Measurements from ENCODE around the gene SHROOM3. TPM values are rescaled to one million over a fixed set of nuclear protein-coding genes. Genes with fewer than 3 reads are reported as not detected.

The SHROOM3 gene
- total RNA-seq, 4 donors from 2014 or later = 52.0 to 444 (median 364) TPM

GRCh38 chr4:76591992-76592391 is 157.0 kb downstream of the SHROOM3 start:
- no peak for TF ChIP-seq POLR2A (IDR thresholded peaks at IDR 0.05)
- TF ChIP-seq, protein P1, sequence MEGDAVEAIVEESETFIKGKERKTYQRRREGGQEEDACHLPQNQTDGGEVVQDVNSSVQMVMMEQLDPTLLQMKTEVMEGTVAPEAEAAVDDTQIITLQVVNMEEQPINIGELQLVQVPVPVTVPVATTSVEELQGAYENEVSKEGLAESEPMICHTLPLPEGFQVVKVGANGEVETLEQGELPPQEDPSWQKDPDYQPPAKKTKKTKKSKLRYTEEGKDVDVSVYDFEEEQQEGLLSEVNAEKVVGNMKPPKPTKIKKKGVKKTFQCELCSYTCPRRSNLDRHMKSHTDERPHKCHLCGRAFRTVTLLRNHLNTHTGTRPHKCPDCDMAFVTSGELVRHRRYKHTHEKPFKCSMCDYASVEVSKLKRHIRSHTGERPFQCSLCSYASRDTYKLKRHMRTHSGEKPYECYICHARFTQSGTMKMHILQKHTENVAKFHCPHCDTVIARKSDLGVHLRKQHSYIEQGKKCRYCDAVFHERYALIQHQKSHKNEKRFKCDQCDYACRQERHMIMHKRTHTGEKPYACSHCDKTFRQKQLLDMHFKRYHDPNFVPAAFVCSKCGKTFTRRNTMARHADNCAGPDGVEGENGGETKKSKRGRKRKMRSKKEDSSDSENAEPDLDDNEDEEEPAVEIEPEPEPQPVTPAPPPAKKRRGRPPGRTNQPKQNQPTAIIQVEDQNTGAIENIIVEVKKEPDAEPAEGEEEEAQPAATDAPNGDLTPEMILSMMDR (IDR thresholded peaks at IDR 0.05) = no peak
- H3K4me1 ChIP-seq = peaks cover 0 to 28% (median 0%) of the 10 kb centered on the region in 4 donors
- H3K9me3 ChIP-seq = no peaks in the 10 kb centered on the region
- H3K27ac ChIP-seq = peak overlapping the region in 1 of 4 donors; percentile 2
- H3K36me3 ChIP-seq = no peaks in the 10 kb centered on the region
- no peak overlapping the region for H3K4me3 ChIP-seq
- no peak for DNase-seq
- H3K27me3 ChIP-seq = no peaks in the 10 kb centered on the region

- TF ChIP-seq, protein P1 (IDR thresholded peaks at IDR 0.05) = no peak
- TF ChIP-seq POLR2A (IDR thresholded peaks at IDR 0.05) = no peak
- Histone ChIP-seq H3K4me3 (no peak overlapping the region), H3K4me1 (peaks cover 0 to 28% (median 0%) of the 10 kb centered on the region in 4 donors), H3K27ac (peak overlapping the region in 2 of 4 donors; percentile 2 to 81), H3K27me3 (no peaks in the 10 kb centered on the region), H3K36me3 (no peaks in the 10 kb centered on the region), H3K9me3 (no peaks in the 10 kb centered on the region)
- DNase-seq = no peak
Measured at GRCh38 chr4:76592460-76592859, 157.4 kb downstream of the SHROOM3 start.

DNA sequence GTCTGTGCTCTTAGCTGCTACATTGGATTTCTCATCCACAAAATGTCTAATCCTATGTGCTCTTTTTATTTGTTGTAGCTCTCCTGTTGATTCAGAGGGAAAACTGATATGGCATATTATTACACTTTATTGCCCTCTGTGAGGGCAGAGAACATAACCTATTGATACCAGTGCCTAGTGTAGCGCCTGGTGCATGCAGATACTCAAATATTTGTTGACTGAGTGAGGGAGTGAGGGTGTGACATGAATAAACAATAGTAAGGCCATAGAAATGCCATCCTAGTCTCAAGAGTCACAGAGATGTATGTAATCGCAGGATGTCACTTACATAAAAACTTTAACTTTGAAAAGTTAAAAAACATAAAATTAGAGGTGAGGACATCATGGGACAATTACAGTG is 159.1 kb downstream of the SHROOM3 start:
- no peak for TF ChIP-seq POLR2A (IDR thresholded peaks at IDR 0.05)
- TF ChIP-seq, protein P1 (IDR thresholded peaks at IDR 0.05) = peak in 1 of 6 experiments; percentile 6
- Histone ChIP-seq H3K9me3 (no peaks in the 10 kb centered on the region), H3K4me3 (no peak overlapping the region), H3K36me3 (no peaks in the 10 kb centered on the region), H3K4me1 (peaks cover 0 to 32% (median 0%) of the 10 kb centered on the region in 4 donors), H3K27ac (peak overlapping the region in 3 of 4 donors; percentile 42 to 81 (median 74)), H3K27me3 (no peaks in the 10 kb centered on the region)
- DNase-seq = peak in 1 of 3 donors; percentile 63

DNA sequence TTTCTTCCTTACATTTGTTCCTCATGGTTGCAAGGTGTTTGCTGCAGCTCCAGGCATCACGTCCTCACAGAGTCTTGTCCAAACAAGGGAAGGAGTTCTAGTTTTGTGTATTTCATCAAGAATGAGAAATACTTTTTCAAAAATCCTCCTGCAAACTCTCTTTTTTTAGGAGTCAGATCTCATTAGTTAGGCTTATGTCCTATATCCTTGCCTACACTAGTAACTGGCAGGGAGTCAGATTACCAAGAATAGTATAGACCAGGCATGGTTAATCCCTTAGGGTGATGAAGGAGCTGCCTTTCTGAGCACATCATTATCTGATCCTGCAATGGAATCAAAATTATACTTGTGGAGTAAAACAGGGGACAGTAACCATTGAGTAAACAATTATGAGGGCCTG is 160.4 kb downstream of the SHROOM3 start:
- peaks cover 0 to 30% (median 0%) of the 10 kb centered on the region in 4 donors for H3K4me1 ChIP-seq

GRCh38 chr4:76596713-76597112 is 161.7 kb downstream of the SHROOM3 start:
- H3K9me3 ChIP-seq = no peaks in the 10 kb centered on the region
- H3K27ac ChIP-seq = peak overlapping the region in 1 of 4 donors; percentile 81
- DNase-seq = peak in 1 of 3 donors; percentile 66
- TF ChIP-seq, protein P1 (IDR thresholded peaks at IDR 0.05) = no peak
- no peak for TF ChIP-seq POLR2A (IDR thresholded peaks at IDR 0.05)
- H3K4me3 ChIP-seq = no peak overlapping the region
- H3K27me3 ChIP-seq = no peaks in the 10 kb centered on the region
- peaks cover 0 to 30% (median 0%) of the 10 kb centered on the region in 4 donors for H3K4me1 ChIP-seq
- H3K36me3 ChIP-seq = no peaks in the 10 kb centered on the region

More for the DNA sequence above, 160.4 kb downstream of the SHROOM3 start:
- no peak for DNase-seq
- no peaks in the 10 kb centered on the region for H3K36me3 ChIP-seq
- peak overlapping the region in 2 of 4 donors; percentile 74 to 81 for H3K27ac ChIP-seq
- no peaks in the 10 kb centered on the region for H3K9me3 ChIP-seq
- no peak overlapping the region for H3K4me3 ChIP-seq
- no peak for TF ChIP-seq POLR2A (IDR thresholded peaks at IDR 0.05)
- TF ChIP-seq, protein P1 (IDR thresholded peaks at IDR 0.05) = no peak
- H3K27me3 ChIP-seq = no peaks in the 10 kb centered on the region

All from Peyer's patch (tissue), 4 donors.